GM23248 (cell line): Measurements from ENCODE around the gene PLCXD1. TPM values are rescaled to one million over a fixed set of nuclear protein-coding genes. Genes with fewer than 3 reads are reported as not detected.
"Not testable (repeated sequence)": the region's sequence is repeated elsewhere in the genome, so short reads cannot be mapped to it uniquely, and the experiment has no call there.

Source experiments
- DNase-seq: peaks from one replicate; pipeline ENCODE4 v3.0.0-alpha.2; 2015
- H2AFZ ChIP-seq: fragments of 200-600 bp; sonication (generic); 2 replicates; pipeline ENCODE4 v1.6.1; 2016; ENCODE audit warnings: antibody characterized with exemption
- H3F3A ChIP-seq: fragments of 200-600 bp; sonication (generic); 2 replicates; pipeline ENCODE4 v1.6.1; 2016; ENCODE audit warnings: mild to moderate bottlenecking, antibody characterized with exemption, mixed run types; ENCODE audit not compliant: insufficient read depth
- H3K27ac ChIP-seq: fragments of 200-600 bp; sonication (generic); 2 replicates; pipeline ENCODE4 v1.5.1; 2016; ENCODE audit warnings: mild to moderate bottlenecking
- H3K27me3 ChIP-seq: fragments of 200-600 bp; sonication (generic); replicated peaks from 2 replicates; pipeline ENCODE4 v1.6.1; 2016; ENCODE audit warnings: mild to moderate bottlenecking; ENCODE audit not compliant: insufficient read depth
- H3K36me3 ChIP-seq: fragments of 200-600 bp; sonication (generic); 2 replicates; pipeline ENCODE4 v1.6.1; 2016; ENCODE audit warnings: low read depth, mild to moderate bottlenecking
- H3K4me1 ChIP-seq: fragments of 200-600 bp; sonication (generic); 2 replicates; pipeline ENCODE4 v1.6.1; 2016; ENCODE audit warnings: mild to moderate bottlenecking; ENCODE audit not compliant: insufficient read depth
- H3K4me2 ChIP-seq: fragments of 200-600 bp; sonication (generic); one replicate; pipeline ENCODE4 v1.6.1; 2016; ENCODE audit warnings: mild to moderate bottlenecking; ENCODE audit not compliant: unreplicated experiment
- H3K4me3 ChIP-seq: fragments of 200-600 bp; sonication (generic); 2 replicates; pipeline ENCODE4 v1.5.1; 2016; ENCODE audit warnings: mild to moderate bottlenecking
- H3K79me2 ChIP-seq: fragments of 200-600 bp; sonication (generic); 2 replicates; pipeline ENCODE4 v1.6.1; 2016; ENCODE audit warnings: mild to moderate bottlenecking; ENCODE audit not compliant: insufficient read depth
- H3K9ac ChIP-seq: fragments of 200-600 bp; sonication (generic); 2 replicates; pipeline ENCODE4 v1.6.1; 2016; ENCODE audit warnings: mild to moderate bottlenecking
- H3K9me2 ChIP-seq: fragments of 200-600 bp; sonication (generic); 2 replicates; pipeline ENCODE4 v1.6.1; 2016; ENCODE audit warnings: mixed run types, mild to moderate bottlenecking, moderate library complexity; ENCODE audit not compliant: insufficient read depth
- H3K9me3 ChIP-seq: fragments of 200-600 bp; sonication (generic); one replicate; pipeline ENCODE4 v1.6.1; 2017; ENCODE audit warnings: low read depth
- H4K20me1 ChIP-seq: fragments of 200-600 bp; sonication (generic); 2 replicates; pipeline ENCODE4 v1.6.0; 2016; ENCODE audit not compliant: insufficient read depth
- EZH2 ChIP-seq: fragments of 200-600 bp; sonication (generic); IDR thresholded peaks from 2 replicates; pipeline ENCODE4 v1.6.1; 2018; ENCODE audit warnings: antibody characterized with exemption, mild to moderate bottlenecking; ENCODE audit not compliant: insufficient read depth, poor library complexity, severe bottlenecking
- EZH2phosphoT487 ChIP-seq: fragments of 200-600 bp; sonication (generic); IDR thresholded peaks from 2 replicates; pipeline ENCODE4 v1.6.1; 2018; ENCODE audit warnings: antibody characterized with exemption, moderate library complexity, mild to moderate bottlenecking, low read depth; ENCODE audit not compliant: insufficient read depth
- WGBS, 2 experiments: methylation state at CpG; one replicate each; pipeline ENCODE4 v1.1.6; 2015 to 2017; ENCODE audit warnings: low lambda C conversion rate in 2 of 2, low coverage in 1 of 2; ENCODE audit errors: missing lambda C conversion rate in 2 of 2; 5-methylcytosine and 5-hydroxymethylcytosine counted together
- in situ Hi-C: fragments of 300-500 bp; cut with MboI; formaldehyde crosslinking; loops from 2 replicates; pipeline ENCODE4 v1.15.0; 2020
- polyA plus RNA-seq: library from polyadenylated mRNA; unstranded; fragments of >200 nt; fragmentation: Nextera tagmentation; extraction: Ambion mirVana; gene quantifications from 2 replicates; pipeline ENCODE4 v1.2.1, GENCODE V29; 2016
- total RNA-seq: library from RNA; depleted of rRNA; stranded (reverse); fragments of >200 nt; shearing (Covaris generic); gene quantifications from 2 replicates; pipeline ENCODE4 v1.2.3, GENCODE V29; 2014

Gene PLCXD1
- total and polyA plus RNA-seq, 2 experiments from 2014 or later: 3.3 to 4.3 TPM

DNA sequence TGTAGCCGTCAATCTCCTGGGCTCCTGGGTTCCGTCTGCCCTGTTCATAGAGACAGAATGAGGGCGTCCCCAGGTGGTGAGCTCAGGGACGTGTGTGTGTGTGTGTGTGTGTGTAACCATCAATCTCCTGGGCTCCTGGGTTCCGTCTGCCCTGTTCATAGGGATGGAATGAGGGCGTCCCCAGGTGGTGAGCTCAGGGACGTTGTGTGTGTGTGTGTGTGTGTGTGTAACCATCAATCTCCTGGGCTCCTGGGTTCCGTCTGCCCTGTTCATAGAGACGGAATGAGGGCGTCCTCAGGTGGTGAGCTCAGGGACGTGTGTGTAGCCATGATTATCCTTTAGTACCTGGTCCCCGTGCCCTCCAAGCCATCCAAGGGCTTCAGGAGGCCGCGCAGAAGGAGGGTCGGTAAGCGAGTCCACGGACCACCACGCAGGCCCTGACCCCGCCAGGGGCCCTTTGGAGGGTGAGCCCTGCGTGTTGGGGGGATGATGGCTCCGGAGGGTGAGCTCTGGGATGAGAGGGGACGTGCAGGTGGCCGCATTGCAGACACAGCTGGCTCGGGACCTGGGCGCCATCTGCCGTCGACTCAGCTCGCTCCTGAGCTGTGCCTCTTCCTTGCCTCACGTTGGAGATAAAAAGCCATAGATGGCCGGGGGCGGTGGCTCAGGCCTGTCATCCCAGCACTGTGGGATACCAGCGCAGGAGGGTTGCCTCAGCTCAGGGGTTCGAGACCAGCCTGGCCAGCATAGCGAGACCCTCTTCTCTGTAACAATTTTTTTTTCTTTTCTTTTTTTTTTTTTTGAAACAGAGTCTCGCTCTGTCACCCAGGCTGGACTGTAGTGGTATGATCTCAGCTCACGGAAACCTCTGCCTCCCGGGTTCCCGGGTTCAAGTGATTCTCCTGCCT, 42.8 kb downstream of the PLCXD1 start:
- Histone ChIP-seq H3K4me2 (no peak overlapping the region), H3K9ac (no peak overlapping the region), H3K27ac (no peak overlapping the region), H3K4me3 (no peak overlapping the region), H3K27me3 (no peaks in the 10 kb centered on the region), H3F3A (0 out of 2 replicates have a peak, but pooled peaks cover 4% of the 10 kb centered on the region), H3K79me2 (no peaks in the 10 kb centered on the region), H3K4me1 (no peaks in the 10 kb centered on the region), H3K36me3 (no peaks in the 10 kb centered on the region), H4K20me1 (no peaks in the 10 kb centered on the region), H2AFZ (no peak overlapping the region), H3K9me2 (no peaks in the 10 kb centered on the region), H3K9me3 (no peaks in the 10 kb centered on the region)
- DNase-seq: peak; percentile 61
- WGBS, 2 experiments: 14 to 17% methylated on average over 26 to 36 of the region's 38 CpGs
- in situ Hi-C loops: no loop called here
- TF ChIP-seq EZH2phosphoT487 (no peak), EZH2 (no peak)

DNA sequence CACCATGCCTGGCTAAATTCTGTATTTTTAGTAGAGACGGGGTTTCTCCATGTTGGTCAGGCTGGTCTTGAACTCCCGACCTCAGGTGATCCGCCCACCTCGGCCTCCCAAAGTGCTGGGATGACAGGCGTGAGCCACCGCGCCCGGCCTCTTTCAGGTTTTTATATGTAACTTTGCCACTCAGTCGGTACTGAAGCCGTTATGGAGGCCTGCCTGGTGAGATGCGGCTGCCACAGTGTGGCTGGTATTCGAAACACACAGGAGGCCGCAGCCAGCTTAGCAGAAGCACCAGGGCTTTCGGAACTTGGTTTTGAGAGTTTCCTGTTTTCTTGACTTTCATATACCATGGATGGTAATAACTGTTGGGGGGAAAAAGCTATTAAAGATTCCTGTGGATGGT, 43.5 kb downstream of the PLCXD1 start:
- H3F3A ChIP-seq, H3K9me3 ChIP-seq, H3K79me2 ChIP-seq, H3K36me3 ChIP-seq, H3K27me3 ChIP-seq, H3K4me3 ChIP-seq, in situ Hi-C loops, H4K20me1 ChIP-seq, H3K4me1 ChIP-seq, H3K4me2 ChIP-seq, H3K27ac ChIP-seq, H3K9me2 ChIP-seq, H3K9ac ChIP-seq, DNase-seq, H2AFZ ChIP-seq: not testable (repeated sequence)
- 77 to 79% methylated on average over 13 to 14 of the region's 14 CpGs for WGBS, 2 experiments

DNA sequence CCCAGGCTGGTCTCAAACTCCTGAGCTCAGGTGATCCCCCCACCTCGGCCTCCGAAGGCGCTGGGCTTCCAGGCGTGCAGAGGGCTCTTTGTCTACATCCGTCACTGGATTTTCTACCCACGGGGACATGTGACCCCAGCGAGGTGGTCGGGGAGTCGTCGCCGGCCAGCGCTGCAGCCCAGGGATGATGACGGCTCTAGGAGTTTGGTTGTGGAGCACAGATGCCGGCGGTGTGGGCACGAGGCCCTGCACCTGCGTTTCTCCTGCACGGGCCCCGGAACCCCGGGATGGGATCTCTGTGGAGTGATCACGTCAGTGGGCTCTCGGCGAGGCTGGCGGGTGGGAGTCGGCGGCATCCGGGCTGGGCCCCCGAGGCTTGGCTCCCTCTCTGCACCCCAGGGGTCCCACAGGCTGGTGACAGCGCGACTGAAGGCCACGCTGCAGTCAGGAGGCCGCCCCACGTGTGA, 46.5 kb downstream of the PLCXD1 start:
- Histone ChIP-seq H3K27me3 (no peaks in the 10 kb centered on the region), H3K27ac (no peak overlapping the region), H3K36me3 (no peaks in the 10 kb centered on the region), H4K20me1 (no peaks in the 10 kb centered on the region), H3K9me3 (no peaks in the 10 kb centered on the region), H3K4me2 (no peak overlapping the region), H3K9ac (no peak overlapping the region), H3K4me1 (peaks cover 3% of the 10 kb centered on the region), H3K79me2 (no peaks in the 10 kb centered on the region), H2AFZ (no peak overlapping the region), H3K9me2 (no peaks in the 10 kb centered on the region), H3F3A (0 out of 2 replicates have a peak, but pooled peaks cover 2% of the 10 kb centered on the region), H3K4me3 (no peak overlapping the region)
- TF ChIP-seq EZH2phosphoT487: no peak
- no peak for TF ChIP-seq EZH2
- DNase-seq: no peak
- 81 to 83% methylated on average over 29 to 33 of the region's 33 CpGs for WGBS, 2 experiments
- in situ Hi-C loops: no loop called here

DNA sequence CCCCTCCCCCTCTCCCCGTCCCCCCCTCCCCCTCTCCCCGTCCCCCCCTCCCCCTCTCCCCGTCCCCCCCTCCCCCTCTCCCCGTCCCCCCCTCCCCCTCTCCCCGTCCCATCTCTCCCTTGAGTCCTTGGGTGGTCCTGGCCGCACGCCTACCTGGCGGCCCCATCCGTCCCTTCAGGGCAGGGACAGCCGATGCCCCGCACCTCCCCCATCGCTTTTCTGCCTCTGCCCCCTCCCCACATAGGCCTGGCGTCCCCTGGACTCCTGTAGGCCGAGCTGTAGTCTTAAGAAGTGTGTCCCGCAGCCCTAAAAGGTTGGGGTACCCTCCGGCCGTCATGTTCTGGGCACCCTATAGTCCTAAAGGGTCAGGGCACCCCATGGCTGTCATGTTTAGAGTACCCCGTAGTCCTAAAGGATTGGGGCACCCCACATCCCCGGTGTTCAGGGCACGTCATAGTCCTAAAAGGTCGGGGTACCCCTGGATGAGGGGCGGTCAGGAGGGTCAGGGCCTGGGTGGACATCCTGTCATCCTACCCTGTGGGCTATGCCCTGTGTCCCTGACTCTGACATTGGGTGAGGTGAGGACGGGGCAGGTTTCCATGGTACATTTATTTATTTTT, 48.2 kb downstream of the PLCXD1 start:
- WGBS, 2 experiments: 86 to 94% methylated on average over 13 to 21 of the region's 23 CpGs
- H3K79me2 ChIP-seq: no peaks in the 10 kb centered on the region

DNA sequence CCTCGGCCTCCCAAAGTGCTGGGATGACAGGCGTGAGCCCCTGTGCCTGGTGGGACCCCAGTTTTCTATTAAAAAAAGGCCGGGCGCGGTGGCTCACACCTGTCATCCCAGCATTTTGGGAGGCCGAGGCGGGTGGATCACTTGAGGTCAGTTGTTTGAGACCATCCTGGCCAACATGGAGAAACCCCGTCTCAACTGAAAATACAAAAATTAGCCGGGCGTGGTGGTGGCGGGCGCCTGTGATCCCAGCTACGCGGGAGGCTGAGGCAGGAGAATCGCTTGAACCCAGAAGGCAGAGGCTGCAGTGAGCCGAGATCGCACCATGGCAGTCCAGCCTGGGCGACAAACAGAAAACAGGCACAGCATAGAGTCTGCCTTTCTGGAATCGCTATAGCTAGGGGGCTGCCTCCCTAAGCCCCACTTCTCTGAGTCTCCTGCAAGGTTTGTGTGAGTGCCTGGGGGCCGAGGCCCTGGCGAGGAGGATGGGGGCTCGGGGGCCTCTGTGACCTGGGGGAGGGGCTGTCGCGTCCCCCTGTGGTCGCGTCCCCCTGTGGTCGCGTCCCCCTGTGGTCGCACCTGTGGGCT, 49.1 kb downstream of the PLCXD1 start:
- H4K20me1 ChIP-seq, in situ Hi-C loops, H2AFZ ChIP-seq, DNase-seq, H3K4me1 ChIP-seq, H3K9ac ChIP-seq, H3K79me2 ChIP-seq, H3K36me3 ChIP-seq, H3K27me3 ChIP-seq, H3K4me2 ChIP-seq, H3K27ac ChIP-seq, H3F3A ChIP-seq, H3K4me3 ChIP-seq, H3K9me3 ChIP-seq, H3K9me2 ChIP-seq: not testable (repeated sequence)
- 86 to 87% methylated on average over 11 to 29 of the region's 29 CpGs for WGBS, 2 experiments

More for the DNA sequence above, 48.2 kb downstream of the PLCXD1 start:
- Histone ChIP-seq H3K9ac (no peak overlapping the region), H3F3A (no peaks in the 10 kb centered on the region), H3K27ac (no peak overlapping the region), H3K4me2 (no peak overlapping the region), H3K9me3 (no peaks in the 10 kb centered on the region), H4K20me1 (no peaks in the 10 kb centered on the region), H3K27me3 (no peaks in the 10 kb centered on the region), H3K4me1 (peaks cover 3% of the 10 kb centered on the region), H3K9me2 (no peaks in the 10 kb centered on the region), H3K4me3 (no peak overlapping the region), H3K36me3 (no peaks in the 10 kb centered on the region), H2AFZ (no peak overlapping the region)
- no peak for TF ChIP-seq EZH2phosphoT487
- no peak for TF ChIP-seq EZH2
- in situ Hi-C loops: no loop called here
- DNase-seq: no peak
